Karpas-422 (cell line): ENCODE measurements around the gene PLXDC2. TPM values are rescaled to one million over a fixed set of nuclear protein-coding genes. Genes with fewer than 3 reads are reported as not detected.

ENCODE experiments used
- DNase-seq: peaks from one replicate; pipeline ENCODE4 v3.0.0-alpha.2; 2015
- H2AFZ ChIP-seq: fragments of 200-600 bp; sonication (generic); 2 replicates; pipeline ENCODE4 v1.6.1; 2014; ENCODE audit warnings: antibody characterized with exemption, low read length, mixed read lengths
- H3K27ac ChIP-seq: fragments of 200-600 bp; sonication (generic); 2 replicates; pipeline ENCODE4 v1.5.1; 2014; ENCODE audit warnings: mild to moderate bottlenecking, low read length, moderate library complexity
- H3K27me3 ChIP-seq: fragments of 200-600 bp; sonication (generic); 2 replicates; pipeline ENCODE4 v1.6.1; 2014; ENCODE audit warnings: low read length, mixed read lengths
- H3K36me3 ChIP-seq: fragments of 200-600 bp; sonication (generic); 2 replicates; pipeline ENCODE4 v1.6.1; 2014; ENCODE audit warnings: low read length, mixed read lengths; ENCODE audit not compliant: insufficient read depth
- H3K4me1 ChIP-seq: fragments of 200-600 bp; sonication (generic); 2 replicates; pipeline ENCODE4 v1.6.1; 2014; ENCODE audit warnings: mild to moderate bottlenecking, low read length, mixed read lengths
- H3K4me2 ChIP-seq: fragments of 200-600 bp; sonication (generic); 2 replicates; pipeline ENCODE4 v1.6.1; 2014; ENCODE audit warnings: low read length, low read depth, mild to moderate bottlenecking; ENCODE audit not compliant: poor library complexity, severe bottlenecking
- H3K4me3 ChIP-seq: fragments of 200-600 bp; sonication (generic); 2 replicates; pipeline ENCODE4 v1.5.1; 2014; ENCODE audit warnings: mild to moderate bottlenecking, antibody characterized with exemption, low read length, mixed read lengths
- H3K79me2 ChIP-seq: fragments of 200-600 bp; sonication (generic); 2 replicates; pipeline ENCODE4 v1.6.1; 2014; ENCODE audit warnings: mild to moderate bottlenecking, low read length, mixed read lengths
- H3K9ac ChIP-seq: fragments of 200-600 bp; sonication (generic); 2 replicates; pipeline ENCODE4 v1.6.0; 2014; ENCODE audit warnings: low read length
- H3K9me2 ChIP-seq: fragments of 200-600 bp; sonication (generic), shearing (Covaris generic); replicated peaks from 2 replicates; pipeline ENCODE4 v1.6.0; 2014; ENCODE audit warnings: mild to moderate bottlenecking, low read length, moderate library complexity; ENCODE audit not compliant: insufficient read depth
- H3K9me3 ChIP-seq: fragments of 300-700, 200-600 bp; sonication (generic); 2 replicates; pipeline ENCODE4 v1.6.1; 2014; ENCODE audit warnings: low read length, mixed read lengths
- H4K20me1 ChIP-seq: fragments of 200-600 bp; sonication (generic); 2 replicates; pipeline ENCODE4 v1.6.1; 2014; ENCODE audit warnings: mild to moderate bottlenecking, antibody characterized with exemption, low read length, low read depth; ENCODE audit not compliant: insufficient read depth
- total RNA-seq: library from RNA; depleted of rRNA; stranded (reverse); fragments of >200 nt; shearing (Covaris generic); gene quantifications from 2 replicates; pipeline ENCODE4 v1.2.3, GENCODE V29; 2014; ENCODE audit warnings: low replicate concordance

Gene PLXDC2
- total RNA-seq, 1 experiment from 2014 or later = not detected

GRCh38 chr10:20247891-20248708 is 431.9 kb downstream of the PLXDC2 start:
- Histone ChIP-seq H3K4me1 (no peaks in the 10 kb centered on the region), H3K9me2 (no peaks in the 10 kb centered on the region), H3K27me3 (no peaks in the 10 kb centered on the region), H4K20me1 (no peaks in the 10 kb centered on the region), H3K4me3 (no peak overlapping the region), H3K36me3 (no peaks in the 10 kb centered on the region), H3K79me2 (no peaks in the 10 kb centered on the region), H3K4me2 (no peak overlapping the region), H3K27ac (no peak overlapping the region), H2AFZ (no peak overlapping the region), H3K9me3 (peaks cover 20% of the 10 kb centered on the region), H3K9ac (no peak overlapping the region)
- DNase-seq = no peak

DNA sequence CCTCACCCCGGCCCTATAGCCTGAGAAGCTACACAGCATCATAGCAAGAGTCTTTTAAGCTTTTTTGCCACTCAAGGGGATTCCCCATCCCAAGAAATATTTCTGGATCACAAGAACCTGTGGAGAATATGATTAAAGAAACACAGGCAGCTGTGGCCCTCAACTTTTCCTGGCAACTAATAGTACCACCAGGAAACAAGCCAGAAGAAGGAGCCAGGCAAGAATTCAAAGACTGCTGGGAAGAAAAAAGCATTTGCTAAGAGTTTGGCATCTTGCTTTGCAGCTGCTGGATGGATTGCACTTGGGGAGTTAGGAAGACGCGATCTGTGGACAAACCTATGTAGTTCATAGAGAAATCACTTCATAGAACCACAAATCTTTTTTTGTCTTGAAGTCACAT is 437.8 kb downstream of the PLXDC2 start:
- Histone ChIP-seq H3K9ac (no peak overlapping the region), H3K4me3 (no peak overlapping the region), H3K36me3 (no peaks in the 10 kb centered on the region), H3K79me2 (no peaks in the 10 kb centered on the region), H3K9me2 (0 out of 2 replicates have a peak, but pooled peaks cover 3% of the 10 kb centered on the region), H2AFZ (no peak overlapping the region), H3K9me3 (peaks cover 17% of the 10 kb centered on the region), H4K20me1 (no peaks in the 10 kb centered on the region), H3K27ac (no peak overlapping the region), H3K27me3 (no peaks in the 10 kb centered on the region), H3K4me1 (no peaks in the 10 kb centered on the region), H3K4me2 (no peak overlapping the region)
- DNase-seq = no peak

DNA sequence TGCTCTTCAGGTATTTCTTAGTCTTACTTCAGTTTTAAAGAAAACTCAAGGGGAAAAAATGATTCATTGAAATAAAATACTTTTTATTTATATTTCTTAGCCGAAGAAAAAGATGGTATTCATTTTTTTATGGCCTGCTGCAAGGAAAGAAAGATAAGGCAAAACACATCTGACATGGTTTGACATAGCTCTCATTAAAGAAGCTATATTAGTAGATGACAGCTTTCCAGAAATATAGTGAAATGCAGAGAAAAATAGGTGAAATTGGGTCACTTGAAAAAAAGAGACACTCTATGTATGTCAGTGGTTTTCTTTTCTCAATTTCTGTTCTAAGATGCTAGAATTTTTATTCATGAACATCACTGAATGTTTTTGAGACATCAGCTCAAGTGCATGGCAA is 438.3 kb downstream of the PLXDC2 start:
- no peaks in the 10 kb centered on the region for H3K79me2 ChIP-seq
- H3K9me2 ChIP-seq = 0 out of 2 replicates have a peak, but pooled peaks cover 3% of the 10 kb centered on the region
- no peak overlapping the region for H3K9ac ChIP-seq
- H3K9me3 ChIP-seq = peaks cover 17% of the 10 kb centered on the region
- H3K4me2 ChIP-seq = no peak overlapping the region
- no peak overlapping the region for H2AFZ ChIP-seq
- H3K27me3 ChIP-seq = no peaks in the 10 kb centered on the region
- no peak for DNase-seq
- H3K27ac ChIP-seq = no peak overlapping the region
- no peaks in the 10 kb centered on the region for H3K36me3 ChIP-seq
- H3K4me3 ChIP-seq = no peak overlapping the region
- no peaks in the 10 kb centered on the region for H3K4me1 ChIP-seq
- no peaks in the 10 kb centered on the region for H4K20me1 ChIP-seq

GRCh38 chr10:20256969-20257368 is 440.7 kb downstream of the PLXDC2 start:
- no peaks in the 10 kb centered on the region for H4K20me1 ChIP-seq
- H3K27me3 ChIP-seq = no peaks in the 10 kb centered on the region

GRCh38 chr10:20257422-20257821 is 441.2 kb downstream of the PLXDC2 start:
- Histone ChIP-seq H3K9me3 (peaks cover 30% of the 10 kb centered on the region), H3K79me2 (no peaks in the 10 kb centered on the region), H3K9me2 (0 out of 2 replicates have a peak, but pooled peaks cover 3% of the 10 kb centered on the region), H3K36me3 (no peaks in the 10 kb centered on the region), H3K27me3 (no peaks in the 10 kb centered on the region), H3K4me3 (no peak overlapping the region), H3K4me1 (no peaks in the 10 kb centered on the region), H4K20me1 (no peaks in the 10 kb centered on the region), H3K27ac (no peak overlapping the region), H3K4me2 (no peak overlapping the region), H3K9ac (no peak overlapping the region), H2AFZ (no peak overlapping the region)
- no peak for DNase-seq

More at GRCh38 chr10:20256969-20257368, 440.7 kb downstream of the PLXDC2 start:
- H3K9me2 ChIP-seq = 0 out of 2 replicates have a peak, but pooled peaks cover 3% of the 10 kb centered on the region
- H3K79me2 ChIP-seq = no peaks in the 10 kb centered on the region
- H3K9ac ChIP-seq = no peak overlapping the region
- no peak overlapping the region for H3K27ac ChIP-seq
- no peak for DNase-seq
- H3K4me3 ChIP-seq = no peak overlapping the region
- H3K4me1 ChIP-seq = no peaks in the 10 kb centered on the region
- peaks cover 25% of the 10 kb centered on the region for H3K9me3 ChIP-seq
- H2AFZ ChIP-seq = no peak overlapping the region
- H3K36me3 ChIP-seq = no peaks in the 10 kb centered on the region
- H3K4me2 ChIP-seq = no peak overlapping the region

DNA sequence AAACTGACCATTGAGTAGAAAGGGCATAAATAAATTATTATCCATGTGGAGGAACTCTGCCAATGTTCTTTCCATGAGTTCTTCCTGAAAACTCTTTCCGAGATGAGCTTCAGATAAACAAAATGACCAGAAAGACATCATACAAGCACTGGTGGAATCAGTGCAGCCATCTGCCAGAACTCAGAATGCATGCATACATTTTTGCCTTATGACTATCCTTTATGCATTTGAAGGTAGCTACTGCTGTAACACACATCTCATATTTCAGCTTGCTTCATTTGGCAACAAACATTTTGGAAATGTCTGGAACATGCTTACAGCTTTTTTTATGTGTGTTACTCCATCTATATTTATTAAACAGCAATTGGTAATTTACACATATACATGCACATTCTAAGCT is 448.9 kb downstream of the PLXDC2 start:
- H3K4me3 ChIP-seq = no peak overlapping the region

GRCh38 chr10:20267734-20268133 is 451.5 kb downstream of the PLXDC2 start:
- Histone ChIP-seq H3K27ac (no peak overlapping the region), H3K36me3 (no peaks in the 10 kb centered on the region), H3K27me3 (no peaks in the 10 kb centered on the region), H3K4me2 (no peak overlapping the region), H2AFZ (no peak overlapping the region), H3K4me3 (no peak overlapping the region), H3K79me2 (no peaks in the 10 kb centered on the region), H3K4me1 (no peaks in the 10 kb centered on the region), H3K9ac (no peak overlapping the region), H3K9me2 (no peaks in the 10 kb centered on the region), H3K9me3 (peaks cover 24% of the 10 kb centered on the region), H4K20me1 (no peaks in the 10 kb centered on the region)
- DNase-seq = no peak

More for the DNA sequence above, 448.9 kb downstream of the PLXDC2 start:
- Histone ChIP-seq H3K9me2 (no peaks in the 10 kb centered on the region), H3K4me2 (no peak overlapping the region), H3K9ac (no peak overlapping the region), H3K36me3 (no peaks in the 10 kb centered on the region), H3K4me1 (no peaks in the 10 kb centered on the region), H2AFZ (no peak overlapping the region), H3K9me3 (peaks cover 37% of the 10 kb centered on the region), H3K79me2 (no peaks in the 10 kb centered on the region), H4K20me1 (no peaks in the 10 kb centered on the region), H3K27me3 (no peaks in the 10 kb centered on the region), H3K27ac (no peak overlapping the region)
- no peak for DNase-seq

DNA sequence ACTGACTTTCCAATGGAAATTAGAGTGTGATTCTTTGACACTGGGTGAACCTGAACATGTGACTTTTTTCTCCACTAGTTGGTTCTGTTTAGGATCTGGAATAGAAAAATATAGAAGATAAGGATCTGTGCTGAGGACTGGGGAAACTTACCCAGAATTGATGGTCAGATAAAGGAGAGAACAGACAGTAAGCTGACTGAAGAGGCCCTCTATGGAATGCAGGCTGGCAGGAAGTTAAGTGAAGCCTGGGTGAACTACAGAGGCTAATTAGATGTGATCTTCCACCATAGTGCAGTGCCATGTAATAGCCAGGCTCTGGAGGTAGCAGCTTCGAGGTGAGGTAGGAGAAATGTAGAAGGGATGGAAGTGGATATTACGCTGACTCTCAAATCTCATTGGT is 455.3 kb downstream of the PLXDC2 start:
- Histone ChIP-seq H3K9ac (no peak overlapping the region), H3K36me3 (no peaks in the 10 kb centered on the region), H4K20me1 (no peaks in the 10 kb centered on the region), H3K27ac (no peak overlapping the region), H3K9me2 (no peaks in the 10 kb centered on the region), H3K27me3 (no peaks in the 10 kb centered on the region), H2AFZ (no peak overlapping the region), H3K9me3 (peaks cover 24% of the 10 kb centered on the region), H3K79me2 (no peaks in the 10 kb centered on the region), H3K4me2 (no peak overlapping the region), H3K4me1 (no peaks in the 10 kb centered on the region), H3K4me3 (no peak overlapping the region)
- DNase-seq = no peak
